GM23338 (cell line): ENCODE results near the gene RCAN3. TPM values are rescaled to one million over a fixed set of nuclear protein-coding genes. Genes with fewer than 3 reads are reported as not detected.
"Not testable (repeated sequence)": the region's sequence is repeated elsewhere in the genome, so short reads cannot be mapped to it uniquely, and the experiment has no call there.

Source experiments
- ATAC-seq: fragments of 200-7000 bp; cut with Tn5 transposase; 3 replicates; pipeline ENCODE4 v1.9.1; 2020
- DNase-seq: peaks from one replicate; pipeline ENCODE4 v3.0.0-alpha.2; 2015; ENCODE audit warnings: low spot score
- H2AFZ ChIP-seq: fragments of 200-600 bp; sonication (generic); 2 replicates; pipeline ENCODE4 v1.8.0; 2016; ENCODE audit warnings: antibody characterized with exemption, mild to moderate bottlenecking, moderate library complexity
- H3F3A ChIP-seq: fragments of 200-600 bp; sonication (generic); replicated peaks from 2 replicates; pipeline ENCODE4 v1.8.0; 2017; ENCODE audit warnings: antibody characterized with exemption, mixed run types, low read depth
- H3K27ac ChIP-seq: fragments of 200-600 bp; sonication (generic); 2 replicates; pipeline ENCODE4 v1.6.1; 2016; ENCODE audit warnings: low read depth
- H3K27me3 ChIP-seq: fragments of 200-600 bp; sonication (generic); 2 replicates; pipeline ENCODE4 v1.8.0; 2016; ENCODE audit warnings: mild to moderate bottlenecking, mixed run types, moderate library complexity; ENCODE audit not compliant: insufficient read depth
- H3K36me3 ChIP-seq: fragments of 200-600 bp; sonication (generic); 2 replicates; pipeline ENCODE4 v1.8.0; 2016; ENCODE audit warnings: mild to moderate bottlenecking; ENCODE audit not compliant: insufficient read depth
- H3K4me1 ChIP-seq: fragments of 200-600 bp; sonication (generic); 2 replicates; pipeline ENCODE4 v1.8.0; 2016; ENCODE audit warnings: mild to moderate bottlenecking, moderate library complexity; ENCODE audit not compliant: insufficient read depth
- H3K4me2 ChIP-seq: fragments of 200-600 bp; sonication (generic); 2 replicates; pipeline ENCODE4 v1.7.1; 2017; ENCODE audit warnings: mixed run types
- H3K4me3 ChIP-seq: fragments of 200-600 bp; sonication (generic); 2 replicates; pipeline ENCODE4 v1.6.1; 2016; ENCODE audit warnings: mixed run types
- H3K79me2 ChIP-seq: fragments of 200-600 bp; sonication (generic); replicated peaks from 2 replicates; pipeline ENCODE4 v1.8.0; 2017; ENCODE audit warnings: mild to moderate bottlenecking; ENCODE audit not compliant: insufficient read depth
- H3K9me2 ChIP-seq: fragments of 200-600 bp; sonication (generic); 2 replicates; pipeline ENCODE4 v1.8.0; 2017; ENCODE audit not compliant: insufficient read depth
- H4K20me1 ChIP-seq: fragments of 200-600 bp; sonication (generic); replicated peaks from 2 replicates; pipeline ENCODE4 v1.8.0; 2017; ENCODE audit warnings: mild to moderate bottlenecking; ENCODE audit not compliant: insufficient read depth
- H3K27ac Mint-ChIP-seq: 2 replicates; pipeline ENCODE4 v1.8.0; 2020; ENCODE audit warnings: inconsistent platforms, mild to moderate bottlenecking, moderate library complexity, mixed read lengths
- H3K27me3 Mint-ChIP-seq: 3 replicates; pipeline ENCODE4 v1.8.0; 2022; ENCODE audit warnings: low read depth, mild to moderate bottlenecking, moderate library complexity, mixed read lengths, inconsistent platforms; ENCODE audit not compliant: insufficient read depth, poor library complexity
- H3K36me3 Mint-ChIP-seq: 3 replicates; pipeline ENCODE4 v1.8.0; 2021; ENCODE audit warnings: low read depth, mild to moderate bottlenecking, inconsistent platforms, moderate library complexity, mixed read lengths
- H3K4me1 Mint-ChIP-seq: 3 replicates; pipeline ENCODE4 v1.8.0; 2020; ENCODE audit warnings: mild to moderate bottlenecking, inconsistent platforms, mixed read lengths
- H3K4me3 Mint-ChIP-seq: 3 replicates; pipeline ENCODE4 v1.8.0; 2021; ENCODE audit warnings: moderate library complexity, mild to moderate bottlenecking, inconsistent platforms, mixed read lengths
- H3K9me3 Mint-ChIP-seq: 3 replicates; pipeline ENCODE4 v1.8.0; 2020; ENCODE audit warnings: moderate library complexity, mild to moderate bottlenecking, inconsistent platforms, mixed read lengths
- CREB1 ChIP-seq: fragments of 250-450 bp; sonication (Bioruptor Pico); IDR thresholded peaks from 2 replicates; pipeline ENCODE4 v1.5.0; 2020; ENCODE audit warnings: low read depth, mild to moderate bottlenecking, moderate library complexity
- CTCF ChIP-seq, 2 experiments: fragments of 200-600 bp in 1 of 2; sonication (generic) in 1 of 2; conservative IDR thresholded peaks; 2 replicates each; pipeline versions ENCODE4 v1.5.1 to v1.6.1; 2016 to 2017; ENCODE audit warnings: antibody characterized with exemption in 2 of 2, low read depth in 2 of 2, mild to moderate bottlenecking in 2 of 2, moderate library complexity in 1 of 2
- ETS1 ChIP-seq: IDR thresholded peaks from 2 replicates; pipeline ENCODE4 v1.6.1; 2016; ENCODE audit warnings: antibody characterized with exemption
- EZH2 ChIP-seq: fragments of 200-600 bp; sonication (generic); IDR thresholded peaks from one replicate; pipeline ENCODE4 v1.8.0; 2017; ENCODE audit warnings: antibody characterized with exemption, mild to moderate bottlenecking, low read depth; ENCODE audit not compliant: unreplicated experiment
- EZH2phosphoT487 ChIP-seq: fragments of 200-600 bp; sonication (generic); IDR thresholded peaks from one replicate; pipeline ENCODE4 v1.8.1; 2018; ENCODE audit warnings: antibody characterized with exemption; ENCODE audit not compliant: unreplicated experiment
- JUNB ChIP-seq: IDR thresholded peaks from one replicate; pipeline ENCODE4 v1.6.1; 2016; ENCODE audit warnings: antibody characterized with exemption; ENCODE audit not compliant: unreplicated experiment
- REST ChIP-seq: IDR thresholded peaks from one replicate; pipeline ENCODE4 v1.6.1; 2018; ENCODE audit warnings: antibody characterized with exemption; ENCODE audit not compliant: unreplicated experiment
- ZNF114 ChIP-seq: fragments of 250-450 bp; sonication (Bioruptor Pico); IDR thresholded peaks from 2 replicates; pipeline ENCODE4 v1.5.0; 2020; ENCODE audit warnings: mild to moderate bottlenecking, moderate library complexity
- ZNF331 ChIP-seq: fragments of 250-450 bp; sonication (Bioruptor Pico); IDR thresholded peaks from 2 replicates; pipeline ENCODE4 v1.5.0; 2020; ENCODE audit warnings: low read depth, mild to moderate bottlenecking, moderate library complexity
- polyA plus RNA-seq: library from polyadenylated mRNA; unstranded; fragments of >200 nt; fragmentation: Nextera tagmentation; extraction: Ambion mirVana; gene quantifications from 2 replicates; pipeline ENCODE4 v1.2.1, GENCODE V29; 2016
- total RNA-seq: library from RNA; depleted of rRNA; stranded (reverse); fragments of >200 nt; shearing (Covaris generic); gene quantifications from 2 replicates; pipeline ENCODE4 v1.2.3, GENCODE V29; 2014

Gene RCAN3
- total and polyA plus RNA-seq, 2 experiments from 2014 or later, result 8.9 to 11.2 TPM

GRCh38 chr1:24548070-24548469, 45.4 kb downstream of the RCAN3 start:
- H3K4me1 Mint-ChIP-seq, result peaks cover 5% of the 10 kb centered on the region
- no peaks in the 10 kb centered on the region for H3K27me3 Mint-ChIP-seq
- no peak for TF ChIP-seq CREB1 (CRISPR knock-in tag)
- TF ChIP-seq EZH2phosphoT487, result no peak
- DNase-seq (no peak), ATAC-seq (no peak)
- Histone ChIP-seq H3F3A (no peaks in the 10 kb centered on the region), H3K4me2 (no peak overlapping the region), H3K36me3 (no peaks in the 10 kb centered on the region), H3K27me3 (no peaks in the 10 kb centered on the region), H3K4me1 (no peaks in the 10 kb centered on the region), H3K79me2 (no peaks in the 10 kb centered on the region), H3K27ac (no peak overlapping the region), H3K9me2 (no peaks in the 10 kb centered on the region), H4K20me1 (no peaks in the 10 kb centered on the region), H3K4me3 (no peak overlapping the region), H2AFZ (no peak overlapping the region)
- no peaks in the 10 kb centered on the region for H3K36me3 Mint-ChIP-seq
- H3K4me3 Mint-ChIP-seq, result no peak overlapping the region
- no peaks in the 10 kb centered on the region for H3K9me3 Mint-ChIP-seq
- H3K27ac Mint-ChIP-seq, result no peak overlapping the region

GRCh38 chr1:24549210-24549609, 46.6 kb downstream of the RCAN3 start:
- not testable (repeated sequence) for H3K9me3 Mint-ChIP-seq, H3F3A ChIP-seq, H3K4me3 ChIP-seq, H3K4me2 ChIP-seq, H3K36me3 Mint-ChIP-seq, ATAC-seq, DNase-seq, H3K9me2 ChIP-seq, H3K36me3 ChIP-seq, H3K79me2 ChIP-seq, H3K27me3 Mint-ChIP-seq, H3K27ac ChIP-seq, H3K4me1 ChIP-seq, H4K20me1 ChIP-seq, H3K27me3 ChIP-seq, H3K4me3 Mint-ChIP-seq, H3K4me1 Mint-ChIP-seq, H3K27ac Mint-ChIP-seq
- H2AFZ ChIP-seq, result peak overlapping the region; percentile 69

- H3K27ac Mint-ChIP-seq, result no peak overlapping the region
- Histone ChIP-seq H4K20me1 (no peaks in the 10 kb centered on the region), H2AFZ (peak overlapping the region; percentile 97; the same call in 1 of the 2 replicates), H3K4me1 (peaks cover 7% of the 10 kb centered on the region; the same call in 1 of the 2 replicates), H3K4me2 (peak overlapping the region; percentile 16; the same call in 1 of the 2 replicates), H3K79me2 (no peaks in the 10 kb centered on the region), H3K27ac (no peak overlapping the region), H3K27me3 (peaks cover 23% of the 10 kb centered on the region), H3F3A (no peaks in the 10 kb centered on the region), H3K4me3 (no peak overlapping the region), H3K9me2 (no peaks in the 10 kb centered on the region), H3K36me3 (no peaks in the 10 kb centered on the region)
- H3K9me3 Mint-ChIP-seq, result no peaks in the 10 kb centered on the region
- ATAC-seq, result no peak
- no peak overlapping the region for H3K4me3 Mint-ChIP-seq
- no peaks in the 10 kb centered on the region for H3K36me3 Mint-ChIP-seq
- H3K27me3 Mint-ChIP-seq, result peaks cover 13% of the 10 kb centered on the region
- DNase-seq, result no peak
- peaks cover 9% of the 10 kb centered on the region for H3K4me1 Mint-ChIP-seq
- no peak for TF ChIP-seq EZH2
- TF ChIP-seq EZH2phosphoT487, result no peak
- TF ChIP-seq REST, result no peak
- no peak for TF ChIP-seq ZNF114 (CRISPR knock-in tag)
- TF ChIP-seq CTCF (conservative IDR thresholded peaks at IDR 0.05; ENCODE audit: low read depth in 2 of 2), result no peak
- TF ChIP-seq ZNF331 (CRISPR knock-in tag), result no peak
- TF ChIP-seq ETS1, result no peak
- TF ChIP-seq JUNB, result no peak
Measured at GRCh38 chr1:24551290-24551959, 48.8 kb downstream of the RCAN3 start.
